ENCODE data around the gene ZKSCAN5. TPM values are rescaled to one million over a fixed set of nuclear protein-coding genes. Genes with fewer than 3 reads are reported as not detected.

ZKSCAN5 gene
- polyA plus RNA-seq (ENCODE audit: insufficient read length in 3 of 3), result 10 to 100 TPM; 15.3 to 18.3 (median 15.7) TPM
- long read RNA-seq, donor 1, result 0 reads
- long read RNA-seq, donor 2, result 0 reads
- long read RNA-seq, donor 3, full-length matches to known transcripts, result 3 of 3 reads
- long read RNA-seq, donor 3, partial matches to known transcripts, result 0 of 3 reads
- long read RNA-seq, donor 3, other reads (novel, unspliced or antisense), result 0 of 3 reads
- long read RNA-seq, donor 4, full-length matches to known transcripts, result 2 of 2 reads
- long read RNA-seq, donor 4, partial matches to known transcripts, result 0 of 2 reads
- long read RNA-seq, donor 4, other reads (novel, unspliced or antisense), result 0 of 2 reads
- long read RNA-seq, donor 5, result 0 reads
- long read RNA-seq, donor 6, result 0 reads
- long read RNA-seq, donor 7, result 0 reads
- long read RNA-seq, donor 8, result 0 reads
- long read RNA-seq, donor 9, full-length matches to known transcripts, result 4 of 4 reads
- long read RNA-seq, donor 9, partial matches to known transcripts, result 0 of 4 reads
- long read RNA-seq, donor 9, other reads (novel, unspliced or antisense), result 0 of 4 reads
- long read RNA-seq, donor 10, result 0 reads
- long read RNA-seq, donor 11, full-length matches to known transcripts, result 1 of 1 reads
- long read RNA-seq, donor 11, partial matches to known transcripts, result 0 of 1 reads
- long read RNA-seq, donor 11, other reads (novel, unspliced or antisense), result 0 of 1 reads
- long read RNA-seq, donor 12, result 0 reads
- long read RNA-seq, donor 13, result 0 reads
- long read RNA-seq, donor 14, result 0 reads
- long read RNA-seq, donor 15, result 0 reads
- long read RNA-seq, donor 16, full-length matches to known transcripts, result 2 of 7 reads
- long read RNA-seq, donor 16, partial matches to known transcripts, result 0 of 7 reads
- long read RNA-seq, donor 16, other reads (novel, unspliced or antisense), result 5 of 7 reads

DNA sequence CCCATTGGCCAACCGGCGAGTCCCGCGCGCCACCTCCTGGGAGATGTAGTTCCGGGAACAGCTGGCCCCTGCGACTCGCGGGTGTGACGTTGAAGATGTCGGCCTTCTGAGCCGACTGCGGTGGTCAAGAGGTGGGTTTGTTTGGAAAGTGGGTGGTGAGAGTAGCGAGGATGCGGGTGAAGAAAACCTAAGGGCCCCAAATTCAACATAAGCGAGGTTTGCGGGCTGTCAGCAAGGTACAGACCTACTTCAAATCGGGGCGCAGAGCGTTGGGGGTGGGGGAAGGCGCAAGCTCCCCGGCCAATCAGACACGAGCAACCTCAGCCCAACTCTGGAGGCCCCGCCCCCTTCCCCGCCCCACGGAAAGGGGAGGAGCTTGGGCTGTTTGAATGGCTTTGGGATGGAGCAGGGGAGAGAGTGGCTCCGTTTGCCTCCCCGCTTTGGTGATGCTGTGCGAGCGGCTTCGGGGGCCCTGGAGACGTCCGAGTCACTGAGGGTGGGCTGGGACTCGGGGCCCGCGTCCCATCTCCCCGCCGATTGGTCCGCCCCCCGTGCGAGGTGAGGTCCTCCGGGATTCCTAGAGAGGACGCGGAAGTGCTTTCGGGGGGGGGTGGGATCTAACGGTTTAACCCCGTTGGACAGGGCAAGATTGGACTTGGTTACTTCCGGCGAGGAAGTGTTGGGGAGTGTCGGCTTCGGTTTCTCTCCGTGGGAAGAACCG is at the start of gene ZKSCAN5:
Gene ZKSCAN5 (plus strand): TSS at position 60 of the 721 bp plus-strand sequence. CDS start 1,383 bp downstream, outside the sequence.
- DNase-seq (ENCODE audit: extremely low read depth in 1 of 11, low read depth in 9 of 11, low spot score in 4 of 11), result peak; percentile 85 to 98 (median 95)

DNA sequence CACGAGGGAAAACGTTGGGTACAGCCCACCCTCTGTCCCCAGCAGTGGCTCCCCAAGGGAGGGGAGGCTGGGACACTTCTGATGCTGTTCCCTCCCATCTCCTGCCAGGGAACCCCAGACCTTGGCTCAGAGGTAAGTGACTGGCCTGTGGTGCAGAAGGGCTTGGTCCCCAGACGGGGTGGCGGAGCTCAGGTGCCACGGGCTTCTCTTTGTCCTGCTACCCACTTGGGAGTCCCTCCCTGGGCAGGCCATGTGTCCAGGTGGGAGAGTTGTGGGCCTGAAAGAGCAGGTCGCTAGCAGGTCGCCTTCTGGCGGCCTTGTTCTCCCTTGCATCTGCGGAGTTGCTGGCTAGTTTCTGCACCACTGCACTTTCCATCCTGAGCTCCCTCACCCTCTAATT is 48.6 kb upstream of the ZKSCAN5 start:
- no peak for DNase-seq (ENCODE audit: extremely low read depth in 1 of 11, low read depth in 9 of 11, low spot score in 4 of 11)

DNA sequence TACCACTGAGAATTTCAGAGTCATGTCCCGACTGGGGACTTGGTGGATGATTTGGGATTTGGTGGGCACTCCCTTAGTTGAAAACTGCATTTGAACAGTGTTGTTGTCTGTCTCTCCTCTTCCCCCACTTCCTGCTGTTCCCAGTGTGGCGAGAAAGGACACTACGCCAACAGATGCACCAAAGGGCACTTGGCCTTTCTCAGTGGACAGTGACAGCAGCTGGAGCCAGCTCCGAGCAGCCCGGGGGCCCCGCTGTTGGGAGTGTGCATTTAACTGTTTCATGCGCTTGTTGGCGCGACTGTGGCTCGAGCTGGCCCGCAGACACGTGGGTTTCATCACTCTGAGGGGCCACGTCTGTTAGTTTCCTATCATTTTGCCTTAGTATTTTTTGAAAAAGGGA is 48.2 kb upstream of the ZKSCAN5 start:
- no peak for DNase-seq (ENCODE audit: extremely low read depth in 1 of 11, low read depth in 9 of 11, low spot score in 4 of 11)

DNA sequence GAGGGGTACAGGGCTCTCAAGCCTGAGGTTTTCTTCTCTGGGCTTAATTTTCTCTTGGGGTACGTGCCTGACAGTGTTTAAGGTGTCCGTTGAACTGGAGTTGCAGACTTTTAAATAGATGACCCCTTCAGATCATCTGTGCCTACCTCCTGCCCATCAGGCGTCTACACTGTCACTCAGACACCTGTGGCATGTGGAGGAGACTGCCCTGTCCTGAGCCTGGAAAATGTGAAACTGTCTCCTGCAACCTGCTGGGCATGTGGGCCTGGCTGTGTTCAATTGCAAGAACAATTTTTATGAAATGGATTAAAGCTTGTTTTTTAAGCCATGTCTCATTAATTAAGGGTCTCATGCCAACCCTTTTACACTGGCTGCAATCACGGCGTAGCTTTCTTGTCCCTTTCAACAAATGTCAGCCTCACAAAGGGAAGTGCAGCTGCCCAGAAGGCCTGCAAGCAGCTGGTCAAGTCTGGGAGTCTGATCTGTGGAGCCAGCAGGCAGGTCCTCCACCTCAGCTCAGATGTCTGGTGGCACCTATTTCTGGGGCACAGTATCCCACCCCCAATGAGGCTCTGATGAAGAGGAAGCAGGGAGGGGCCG is 47.3 kb upstream of the ZKSCAN5 start:
- no peak for DNase-seq (ENCODE audit: extremely low read depth in 1 of 11, low read depth in 9 of 11, low spot score in 4 of 11)

DNA sequence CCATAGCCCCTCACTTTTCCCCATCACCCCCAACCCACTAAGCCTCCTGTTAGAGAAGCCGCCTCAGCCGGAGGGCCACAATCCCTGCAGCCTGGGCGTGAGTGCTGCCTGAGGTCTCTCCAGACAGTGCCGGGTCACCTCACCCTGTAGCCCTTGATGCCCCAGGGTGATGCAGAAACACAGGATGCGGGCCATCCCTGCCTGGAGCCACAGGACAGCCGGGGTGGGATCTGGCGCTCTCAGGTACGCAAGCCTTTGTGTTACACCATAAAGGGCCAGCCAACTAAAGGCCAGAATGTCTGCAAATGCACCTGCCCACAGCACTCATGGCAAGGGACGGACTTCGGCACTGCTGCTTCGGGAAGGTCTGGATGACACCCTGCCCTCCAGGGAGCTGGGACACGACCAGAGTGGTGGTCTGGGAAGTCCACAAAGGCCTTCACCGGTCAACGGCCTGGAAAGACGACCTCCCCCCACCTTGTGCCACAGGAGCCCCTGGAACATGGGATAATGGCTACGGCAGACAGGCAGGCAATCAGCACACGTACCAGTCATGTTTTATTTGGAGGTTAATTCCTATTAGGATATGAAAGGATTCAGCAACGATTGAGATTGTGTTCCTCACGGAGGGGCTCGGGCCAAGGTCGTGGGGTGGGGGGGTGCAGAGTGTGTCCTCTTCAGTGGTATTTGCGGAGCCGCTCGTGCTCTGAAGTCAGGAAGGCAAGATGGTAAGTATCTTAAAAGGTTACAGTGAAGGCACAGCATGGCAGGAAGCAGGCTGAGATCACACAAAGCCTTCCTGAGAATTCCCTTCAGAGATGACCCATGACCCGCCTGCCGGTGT is 46.6 kb upstream of the ZKSCAN5 start:
- DNase-seq (ENCODE audit: extremely low read depth in 1 of 11, low read depth in 9 of 11, low spot score in 4 of 11), result no peak

DNA sequence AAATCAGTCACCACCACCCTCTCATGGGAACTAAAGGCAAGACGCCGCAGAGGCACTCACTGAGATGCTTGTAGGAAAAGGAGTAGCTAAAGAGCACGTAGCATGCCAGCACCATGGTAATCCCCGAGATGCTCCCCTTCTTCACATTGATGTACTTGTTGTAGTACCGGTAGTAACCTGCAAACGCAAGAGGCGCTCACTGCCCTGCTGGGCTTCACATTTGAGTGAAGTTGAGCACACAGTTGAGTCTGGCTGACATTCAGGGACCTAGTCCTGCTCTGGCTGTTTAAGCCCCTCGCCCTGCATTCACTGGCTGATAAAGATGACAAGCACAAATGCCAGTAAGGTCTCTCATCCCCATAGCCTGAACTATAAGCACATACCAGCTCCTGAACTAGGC is 45.4 kb upstream of the ZKSCAN5 start:
- no peak for DNase-seq (ENCODE audit: extremely low read depth in 1 of 11, low read depth in 9 of 11, low spot score in 4 of 11)

DNA sequence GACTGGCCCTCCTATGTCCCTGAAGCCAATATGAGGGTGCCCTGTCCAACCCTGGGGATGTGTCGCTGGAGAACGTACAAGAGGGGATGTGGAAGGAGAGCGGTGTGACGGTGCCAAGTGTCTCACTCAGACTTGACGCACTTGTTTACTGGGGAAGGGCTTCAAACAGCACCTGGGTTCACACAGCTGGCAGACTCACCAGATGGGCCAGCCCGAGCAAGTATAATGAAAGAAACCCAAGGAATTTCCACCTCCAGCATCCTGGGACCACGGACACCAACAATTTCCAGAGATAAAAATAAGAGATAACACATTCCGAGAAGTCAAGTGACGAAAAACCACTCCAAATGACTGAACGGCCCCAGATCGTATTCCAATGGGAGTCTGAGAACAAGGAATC is 43.8 kb upstream of the ZKSCAN5 start:
- no peak for DNase-seq (ENCODE audit: extremely low read depth in 1 of 11, low read depth in 9 of 11, low spot score in 4 of 11)

DNA sequence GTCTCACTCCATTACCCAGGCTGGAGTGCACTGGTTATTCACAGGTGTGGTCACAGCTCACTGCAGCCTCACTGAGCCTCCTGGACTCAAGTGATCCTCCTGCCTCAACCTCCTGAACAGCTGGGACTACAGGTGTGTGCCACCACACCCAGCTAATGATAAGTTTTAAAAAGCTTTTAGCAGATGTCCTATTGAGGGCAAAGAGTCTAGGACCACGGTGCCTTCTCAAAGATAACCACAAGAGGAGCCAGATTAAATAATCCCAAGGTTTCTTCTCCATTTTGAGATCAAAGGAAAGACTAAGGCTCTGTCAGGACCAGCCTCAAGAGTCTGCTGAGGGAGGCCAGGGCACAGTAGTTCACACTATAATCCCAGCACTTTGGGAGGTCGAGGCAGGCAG is 43.2 kb upstream of the ZKSCAN5 start:
- no peak for DNase-seq (ENCODE audit: extremely low read depth in 1 of 11, low read depth in 9 of 11, low spot score in 4 of 11)

DNA sequence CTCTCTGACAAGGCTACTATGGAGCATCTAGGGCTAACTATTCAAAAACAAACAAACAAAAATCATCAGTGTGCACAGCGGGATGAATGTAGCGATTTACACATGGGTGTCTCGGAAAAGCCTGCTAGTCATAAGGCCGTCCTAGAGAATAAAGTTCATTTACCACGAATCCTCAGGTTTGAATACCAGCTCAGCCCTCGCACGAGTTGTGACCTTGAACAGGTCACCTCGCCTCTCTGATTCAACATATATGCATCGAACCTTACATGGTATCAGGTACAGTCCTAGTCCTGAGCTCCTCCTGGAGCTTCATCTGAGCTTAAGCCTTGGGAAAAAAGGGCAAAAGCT is 39.1 kb upstream of the ZKSCAN5 start:
- DNase-seq (ENCODE audit: extremely low read depth in 1 of 11, low read depth in 9 of 11, low spot score in 4 of 11), result no peak

DNA sequence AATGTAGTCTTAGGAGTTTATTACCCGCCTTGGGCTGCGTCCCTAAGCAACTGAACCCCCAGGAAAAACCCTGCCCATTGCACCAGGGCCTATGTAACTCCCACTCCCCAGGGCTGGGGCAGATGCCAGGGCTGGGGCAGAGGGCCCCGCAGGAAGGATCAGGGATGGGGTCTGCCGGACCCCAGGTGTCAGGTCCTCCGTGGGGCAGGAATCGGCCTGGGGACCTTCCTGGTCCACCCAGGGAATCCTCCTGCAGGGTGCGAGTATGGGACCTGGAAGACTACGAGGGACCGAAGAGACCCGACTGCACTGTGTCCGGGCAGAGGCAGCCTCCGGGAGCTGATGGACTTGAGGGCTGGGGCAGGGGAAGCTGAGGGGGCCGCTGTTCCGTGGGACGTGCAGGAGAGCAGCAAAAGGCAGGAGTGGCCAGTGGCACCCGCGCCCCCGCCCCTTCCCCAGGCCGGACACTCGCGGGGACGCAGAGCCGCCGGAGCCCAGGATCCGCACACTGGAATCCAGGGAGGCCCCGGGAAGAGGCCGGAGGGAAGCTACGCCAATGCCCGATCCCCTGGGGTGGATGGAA is 36.0 kb upstream of the ZKSCAN5 start:
- DNase-seq (ENCODE audit: extremely low read depth in 1 of 11, low read depth in 9 of 11, low spot score in 4 of 11), result no peak

DNA sequence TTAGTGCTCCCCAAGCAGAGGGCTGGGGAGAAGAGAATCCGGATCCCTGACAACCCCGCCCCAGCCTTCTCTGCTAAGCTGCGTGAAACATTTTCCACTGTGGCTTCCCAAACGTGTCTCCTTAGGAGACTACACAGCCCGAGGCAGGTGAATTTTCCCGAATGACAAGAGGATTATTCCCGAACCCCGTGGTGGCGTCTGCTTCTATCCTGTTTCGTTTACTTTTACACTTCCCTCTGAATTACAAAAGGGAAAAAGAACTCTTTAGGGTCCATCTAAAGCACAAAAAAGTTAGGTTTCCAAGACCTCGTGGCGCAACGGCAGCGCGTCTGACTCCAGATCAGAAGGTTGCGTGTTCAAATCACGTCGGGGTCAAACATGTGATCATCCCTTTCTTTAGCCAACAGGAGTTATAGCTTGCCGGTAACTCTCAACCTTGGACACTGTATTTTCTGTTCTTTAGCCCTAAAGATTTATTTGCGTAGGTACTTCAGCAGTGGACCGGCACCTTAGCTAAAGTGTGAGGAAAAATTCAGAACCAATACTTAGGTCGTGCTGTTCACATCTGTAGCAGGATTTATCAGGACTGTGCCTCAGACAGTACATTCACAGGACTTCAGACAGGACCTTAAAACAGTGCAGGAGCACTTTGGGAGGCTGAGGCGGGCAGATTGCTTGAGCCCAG is 34.9 kb upstream of the ZKSCAN5 start:
- no peak for DNase-seq (ENCODE audit: extremely low read depth in 1 of 11, low read depth in 9 of 11, low spot score in 4 of 11)

DNA sequence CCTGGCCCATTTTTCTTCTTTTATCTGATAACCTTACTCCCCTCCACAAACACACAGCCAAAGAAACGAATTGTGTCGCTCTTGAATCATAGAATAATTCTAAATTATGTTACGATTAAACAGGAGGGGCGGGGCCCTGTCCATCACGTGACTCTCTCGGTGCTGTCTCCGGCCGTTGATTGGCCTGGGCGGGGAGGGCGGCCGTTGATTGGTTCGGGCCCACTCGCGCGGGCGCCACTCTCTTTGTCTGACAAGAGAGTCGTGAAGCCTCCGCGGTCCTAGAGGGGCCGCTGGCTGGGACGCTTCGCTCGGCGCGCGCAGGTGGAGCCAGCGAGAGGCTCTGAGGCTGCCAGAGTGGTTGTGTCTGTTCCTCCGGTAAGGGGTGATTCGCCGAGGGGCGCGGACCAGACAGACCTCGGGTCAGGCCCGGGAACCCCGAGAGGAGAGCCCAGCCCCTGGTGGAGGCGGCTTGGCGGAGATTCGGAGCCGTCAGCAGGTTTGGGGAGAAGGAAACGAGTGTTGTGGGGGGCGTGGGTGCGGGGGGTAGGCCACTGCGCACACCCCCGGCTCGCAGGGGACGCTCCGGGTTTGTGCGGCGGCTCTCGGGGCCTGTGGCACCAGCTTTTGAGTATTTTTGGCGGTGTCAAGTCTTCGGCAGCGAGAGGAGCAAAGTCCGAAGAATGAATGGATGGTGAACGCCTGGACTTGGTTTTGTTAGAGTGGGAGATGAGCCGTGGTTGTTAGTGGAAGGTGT is 31.7 kb upstream of the ZKSCAN5 start, which contains the start of gene ZNF789:
Gene ZNF789 (plus strand): TSS at position 330 of the 754 bp plus-strand sequence. CDS start 3,567 bp downstream, outside the sequence.
- DNase-seq (ENCODE audit: extremely low read depth in 1 of 11, low read depth in 9 of 11, low spot score in 4 of 11), result peak; percentile 83 to 97 (median 94)

DNA sequence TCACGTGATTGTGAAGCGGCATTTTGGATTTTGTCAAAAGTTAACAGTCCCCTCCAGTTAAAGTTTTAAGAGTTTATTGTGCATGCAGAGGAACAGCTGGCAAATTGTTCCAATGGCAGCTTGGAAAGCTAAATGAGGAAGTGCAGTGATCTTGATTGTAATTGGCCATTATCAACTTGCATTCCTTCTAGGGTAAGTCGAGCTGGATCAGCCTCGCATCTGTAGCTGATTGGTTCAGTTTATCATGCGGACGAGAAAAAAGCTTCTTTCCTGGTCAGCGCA is 31.2 kb upstream of the ZKSCAN5 start:
- DNase-seq (ENCODE audit: extremely low read depth in 1 of 11, low read depth in 9 of 11, low spot score in 4 of 11), result peak in 5 of 11 donors; percentile 23 to 46 (median 35)

DNA sequence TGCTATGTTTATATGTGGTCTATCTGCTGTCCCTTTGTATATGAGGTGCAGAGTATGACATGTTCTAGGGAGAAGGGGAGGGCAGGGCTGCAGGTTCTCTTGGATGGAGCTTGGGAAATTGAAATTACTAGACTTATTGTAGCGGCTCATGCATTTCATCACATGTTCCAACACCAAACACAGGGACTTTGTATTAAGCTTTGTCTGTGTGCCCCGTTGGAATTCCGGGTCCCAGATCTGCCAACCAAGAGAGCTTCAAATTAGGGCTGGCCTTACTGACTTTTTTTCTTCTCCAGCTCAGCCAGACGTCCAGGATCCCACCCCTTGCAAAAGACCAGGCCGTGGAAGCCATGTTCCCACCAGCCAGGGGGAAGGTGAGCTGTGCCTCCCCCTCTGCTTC is 28.4 kb upstream of the ZKSCAN5 start:
- no peak for DNase-seq (ENCODE audit: extremely low read depth in 1 of 11, low read depth in 9 of 11, low spot score in 4 of 11)

DNA sequence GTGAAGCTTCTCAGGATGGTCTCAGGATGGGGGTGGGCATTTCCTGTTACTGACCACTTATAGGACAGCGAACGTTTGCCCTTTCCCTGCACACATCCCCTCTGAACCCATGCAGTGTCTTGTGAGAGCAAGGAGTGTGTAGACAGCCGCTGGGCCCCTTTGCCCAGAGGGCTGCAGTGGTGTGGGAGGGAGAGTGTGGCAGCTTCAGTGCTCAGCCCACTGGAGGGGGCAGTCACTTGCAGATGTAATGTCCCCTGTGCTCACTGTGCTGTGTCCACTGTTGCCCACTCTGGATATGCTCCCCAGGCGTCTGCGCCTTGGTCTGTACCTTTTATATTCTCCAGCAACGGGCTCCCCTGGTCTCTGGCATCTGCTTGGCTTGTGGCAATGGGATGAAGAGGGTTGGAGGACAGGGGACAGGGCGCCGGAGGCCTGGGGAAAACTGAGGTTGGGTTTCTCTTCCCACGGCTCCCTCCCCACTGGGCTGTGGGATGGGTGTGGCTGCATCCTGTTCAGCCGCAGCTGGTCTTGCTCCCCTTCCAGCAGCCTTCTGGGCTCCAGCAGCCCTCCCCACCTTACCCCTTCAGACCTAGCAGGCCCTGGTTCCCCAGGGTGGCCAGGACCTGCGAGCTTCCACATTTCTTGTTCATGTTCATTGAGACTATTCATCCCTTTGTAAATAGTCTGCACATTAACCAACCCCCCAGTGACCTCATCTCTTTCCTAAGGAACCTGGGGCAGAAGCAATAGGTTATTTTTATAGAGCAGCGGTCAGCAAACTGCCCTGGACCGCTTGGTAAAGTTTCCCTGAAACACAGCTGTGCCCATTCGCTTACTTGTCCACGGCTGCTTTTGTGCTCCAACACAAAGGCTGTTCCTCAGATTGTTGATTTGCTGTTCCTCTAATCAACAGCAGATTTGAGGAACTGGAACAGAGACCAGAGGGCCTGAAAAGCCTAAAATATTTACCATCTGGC is 25.7 kb upstream of the ZKSCAN5 start:
- DNase-seq (ENCODE audit: extremely low read depth in 1 of 11, low read depth in 9 of 11, low spot score in 4 of 11), result no peak

DNA sequence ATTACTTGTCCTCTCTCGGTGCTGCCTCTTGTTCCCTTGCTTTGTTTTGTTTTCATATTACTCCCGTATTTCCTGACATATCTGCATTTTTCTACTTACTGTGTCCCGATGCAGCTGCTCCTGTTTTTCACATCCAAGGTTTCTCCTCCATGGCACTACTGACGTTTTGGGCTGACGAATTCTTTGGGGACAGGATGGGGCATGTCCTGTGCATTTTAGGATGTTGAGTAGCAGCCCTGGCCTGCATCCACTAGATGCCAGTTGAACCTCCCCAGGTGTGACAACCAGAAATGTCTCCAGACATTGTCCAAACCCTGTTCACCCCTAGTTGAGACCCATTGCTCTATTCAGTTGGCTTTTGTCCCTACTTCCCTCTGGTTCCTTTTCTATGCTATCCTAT is 19.4 kb upstream of the ZKSCAN5 start:
- no peak for DNase-seq (ENCODE audit: extremely low read depth in 1 of 11, low read depth in 9 of 11, low spot score in 4 of 11)
